Mucosa of descending colon (tissue), 3 donors: ENCODE results near the gene DOCK1. TPM values are rescaled to one million over a fixed set of nuclear protein-coding genes. Genes with fewer than 3 reads are reported as not detected.

Experiments
- ATAC-seq: fragments of 200-7000 bp; cut with Tn5 transposase; one replicate; pipeline ENCODE4 v1.9.1; 2020; ENCODE audit warnings: mild to moderate bottlenecking, moderate library complexity
- DNase-seq, 3 donors: peaks; one replicate each; pipeline ENCODE4 v3.0.0-alpha.2; 2020
- H3K36me3 ChIP-seq: fragments of 200-600 bp; one replicate; pipeline ENCODE4 v1.8.0; 2021; ENCODE audit warnings: low read depth, mild to moderate bottlenecking
- H3K4me1 ChIP-seq: fragments of 200-600 bp; one replicate; pipeline ENCODE4 v1.8.0; 2021; ENCODE audit warnings: low read depth, mild to moderate bottlenecking
- H3K4me3 ChIP-seq: fragments of 200-600 bp; one replicate; pipeline ENCODE4 v1.8.0; 2021; ENCODE audit warnings: mild to moderate bottlenecking
- H3K9me3 ChIP-seq: fragments of 200-600 bp; one replicate; pipeline ENCODE4 v1.8.0; 2021; ENCODE audit warnings: mild to moderate bottlenecking
- CTCF ChIP-seq: fragments of 200-600 bp; IDR thresholded peaks from one replicate; pipeline ENCODE4 v1.8.0; 2022; ENCODE audit warnings: antibody characterized with exemption, mild to moderate bottlenecking
- intact Hi-C, 2 donors: fragments of 100-400 bp; cut with DNase I in 1 of 2; cut with micrococcal nuclease in 1 of 2; formaldehyde crosslinking; loops; one replicate each; pipeline versions ENCODE4 v1.11.0 to v1.11.1; 2022; cut with DNase I, micrococcal nuclease
- total RNA-seq, 3 donors: library from RNA; stranded (reverse); fragmentation: NEBNext Ultra II Directional in 2 of 3; extraction: Animal tissue kit (Norgen Biotek cat#: 25700) in 2 of 3; gene quantifications; one replicate each; pipeline versions ENCODE4 v1.2.1 to v1.2.4, GENCODE V29; 2021 to 2023
- donor health status: DM: no; HTN: no; CAD: no; lungs with moderate emphysema.
- donor health status: DM: no; HTN: no; CAD: no.
- donor health status: DM: no; HTN: yes; CAD: no.

Gene DOCK1
- total RNA-seq, 3 donors from 2014 or later: 56.5 to 103 (median 74.1) TPM

DNA sequence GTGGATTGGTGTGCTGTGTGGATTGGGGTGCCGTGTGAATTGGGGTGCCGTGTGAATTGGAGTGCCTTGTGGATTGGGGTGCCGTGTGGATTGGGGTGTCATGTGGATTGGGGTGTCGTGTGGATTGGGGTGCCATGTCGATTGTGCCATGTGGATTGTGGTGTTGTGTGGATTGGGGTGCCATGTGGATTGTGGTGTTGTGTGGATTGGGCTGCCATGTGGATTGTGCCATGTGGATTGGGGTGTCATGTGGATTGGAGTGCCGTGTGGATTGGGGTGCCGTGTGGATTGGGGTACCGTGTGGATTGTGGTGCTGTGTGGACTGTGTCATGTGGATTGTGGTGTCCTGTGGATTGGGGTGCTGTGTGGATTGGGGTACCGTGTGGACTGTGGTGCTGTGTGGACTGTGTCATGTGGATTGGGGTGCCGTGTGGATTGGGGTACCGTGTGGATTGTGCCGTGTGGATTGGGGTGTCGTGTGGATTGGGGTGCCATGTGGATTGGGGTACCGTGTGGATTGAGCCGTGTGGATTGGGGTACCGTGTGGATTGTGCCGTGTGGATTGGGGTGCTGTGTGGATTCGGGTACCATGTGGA lies 523.3 kb downstream of the DOCK1 start:
- no peak for ATAC-seq
- no peaks in the 10 kb centered on the region for H3K4me1 ChIP-seq

DNA sequence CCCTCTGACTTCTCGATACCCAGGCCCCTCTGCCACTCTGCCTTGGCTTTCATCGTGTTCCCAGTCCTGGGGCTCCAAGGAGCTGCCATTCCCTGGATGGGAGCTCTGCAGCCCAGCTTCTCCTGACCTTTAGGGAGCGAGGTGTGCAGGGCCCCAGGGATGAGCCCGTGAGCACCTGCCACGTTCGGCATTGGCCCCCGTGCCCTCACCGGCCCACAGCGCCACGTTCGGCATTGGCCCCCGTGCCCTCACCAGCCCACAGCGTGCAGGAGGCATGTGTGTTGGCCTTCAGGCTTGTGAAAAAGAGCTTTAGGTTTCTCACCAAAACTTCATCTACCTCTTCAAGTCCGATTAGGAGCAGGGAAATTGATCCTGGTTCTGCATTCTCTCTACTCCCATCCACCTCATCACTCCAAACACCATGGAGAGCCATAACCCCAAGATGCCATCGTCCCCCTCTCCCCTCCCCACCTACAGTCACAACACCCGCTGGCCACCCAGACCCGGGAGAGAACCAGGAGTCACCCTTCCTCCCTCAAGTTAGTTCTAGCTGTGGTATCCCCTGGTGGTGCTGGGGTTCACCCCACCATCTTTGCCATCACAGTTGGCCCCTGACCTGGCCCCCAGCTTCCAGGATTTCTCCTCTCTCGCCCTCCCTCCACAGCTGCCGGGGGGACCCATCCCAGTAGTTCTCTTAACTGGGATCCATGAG lies 524.5 kb downstream of the DOCK1 start:
- no peaks in the 10 kb centered on the region for H3K9me3 ChIP-seq
- intact Hi-C loops: no loop called here
- H3K4me1 ChIP-seq: no peaks in the 10 kb centered on the region
- H3K36me3 ChIP-seq: no peaks in the 10 kb centered on the region
- H3K4me3 ChIP-seq: no peak overlapping the region
- DNase-seq: no peak
- no peak for ATAC-seq
- no peak for TF ChIP-seq CTCF

More for the DNA sequence above, 523.3 kb downstream of the DOCK1 start:
- TF ChIP-seq CTCF: no peak
- DNase-seq: no peak
- Histone ChIP-seq H3K4me3 (no peak overlapping the region), H3K36me3 (no peaks in the 10 kb centered on the region), H3K9me3 (no peaks in the 10 kb centered on the region)
- intact Hi-C loops: no loop called here

DNA sequence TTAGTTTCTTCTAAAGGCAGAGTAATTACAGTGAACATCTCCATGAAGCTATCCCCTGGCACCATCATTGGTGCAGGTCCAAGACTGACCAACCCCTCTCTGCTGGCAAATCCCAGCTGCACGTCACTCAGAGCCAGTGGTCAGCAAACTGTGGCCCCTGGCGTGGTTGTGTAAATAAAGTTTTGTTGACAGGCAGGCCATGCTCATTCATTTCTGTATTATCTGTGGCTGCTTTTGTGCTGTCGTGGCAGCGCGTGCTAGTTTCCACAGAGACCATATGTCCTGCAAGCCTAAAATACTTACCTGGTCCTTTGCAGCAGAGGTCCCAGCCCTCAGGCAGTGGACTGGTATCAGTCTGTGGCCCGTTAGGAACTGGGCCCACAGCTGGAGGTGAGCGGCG lies 526.3 kb downstream of the DOCK1 start:
- intact Hi-C loops: no loop called here
- ATAC-seq: no peak
- Histone ChIP-seq H3K36me3 (no peaks in the 10 kb centered on the region), H3K4me1 (no peaks in the 10 kb centered on the region), H3K9me3 (no peaks in the 10 kb centered on the region), H3K4me3 (no peak overlapping the region)
- no peak for DNase-seq
- TF ChIP-seq CTCF: no peak

DNA sequence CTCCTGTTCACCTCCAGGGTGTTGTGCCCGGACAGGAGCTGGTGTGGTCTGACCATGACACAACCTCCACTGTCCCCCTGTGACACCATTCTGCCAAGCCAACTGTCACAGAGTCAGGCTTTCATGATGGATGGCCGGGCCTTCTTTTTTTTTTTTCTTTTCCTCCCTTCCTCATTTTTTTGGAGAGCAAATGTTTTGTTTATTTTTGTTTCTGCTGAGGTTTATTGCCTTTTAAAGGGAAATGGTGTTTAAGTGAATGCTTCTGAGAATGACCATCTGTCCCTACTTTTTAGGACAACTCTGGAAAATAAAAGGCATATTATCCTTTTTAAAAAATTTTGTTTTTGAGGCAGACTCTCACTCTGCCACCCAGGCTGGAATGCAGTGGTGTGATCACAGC lies 528.8 kb downstream of the DOCK1 start:
- Histone ChIP-seq H3K9me3 (no peaks in the 10 kb centered on the region), H3K36me3 (no peaks in the 10 kb centered on the region), H3K4me1 (no peaks in the 10 kb centered on the region), H3K4me3 (no peak overlapping the region)
- DNase-seq (no peak), ATAC-seq (no peak)
- no peak for TF ChIP-seq CTCF
- intact Hi-C loops: no loop called here

GRCh38 chr10:127435246-127435645 lies 530.0 kb downstream of the DOCK1 start:
- ATAC-seq: no peak

More at GRCh38 chr10:127435246-127435645, 530.0 kb downstream of the DOCK1 start:
- H3K9me3 ChIP-seq: no peaks in the 10 kb centered on the region
- intact Hi-C loops: no loop called here
- no peak for DNase-seq
- H3K36me3 ChIP-seq: no peaks in the 10 kb centered on the region
- no peak for TF ChIP-seq CTCF
- no peaks in the 10 kb centered on the region for H3K4me1 ChIP-seq
- H3K4me3 ChIP-seq: no peak overlapping the region
